Keratinocyte (primary cell): Measurements from ENCODE around the gene GPS1. TPM values are rescaled to one million over a fixed set of nuclear protein-coding genes. Genes with fewer than 3 reads are reported as not detected.

Experiments
- DNase-seq: peaks from one replicate; pipeline ENCODE4 v3.0.0-alpha.2; 2011; ENCODE audit warnings: low read depth, missing footprints, low spot score
- FAIRE-seq: peaks from 2 replicates; lab custom pipeline; 2011; peaks lifted over from hg19 to GRCh38; lab: Jason Lieb, UNC
- H2AFZ ChIP-seq: 2 replicates; pipeline ENCODE4 v1.6.0; 2012; ENCODE audit warnings: low read length, control low read depth, inconsistent platforms; ENCODE audit not compliant: control insufficient read depth
- H3K27ac ChIP-seq: 2 replicates; pipeline ENCODE4 v1.5.1; 2011; ENCODE audit warnings: low read length; ENCODE audit not compliant: control insufficient read depth, insufficient read depth
- H3K27me3 ChIP-seq: 3 replicates; pipeline ENCODE4 v1.6.0; 2011; ENCODE audit warnings: low read length; ENCODE audit not compliant: control insufficient read depth, insufficient read depth; ENCODE audit errors: extremely low read depth
- H3K36me3 ChIP-seq, 2 experiments: 2 replicates in 1 of 2; 3 replicates in 1 of 2; pipeline ENCODE4 v1.5.1; 2011; ENCODE audit warnings: low read length in 2 of 2, mild to moderate bottlenecking in 1 of 2; ENCODE audit not compliant: control insufficient read depth in 2 of 2, insufficient read depth in 2 of 2; ENCODE audit errors: extremely low read depth in 1 of 2
- H3K4me1 ChIP-seq: 3 replicates; pipeline ENCODE4 v1.5.1; 2011; ENCODE audit warnings: low read length; ENCODE audit not compliant: control insufficient read depth, insufficient read depth; ENCODE audit errors: extremely low read depth
- H3K4me2 ChIP-seq: 3 replicates; pipeline ENCODE4 v1.6.0; 2011; ENCODE audit warnings: low read depth, low read length; ENCODE audit not compliant: control insufficient read depth, insufficient read depth; ENCODE audit errors: extremely low read depth
- H3K4me3 ChIP-seq, 3 experiments: fragments of 200-600 bp in 1 of 3; sonication (generic) in 1 of 3; 2 replicates in 2 of 3; 3 replicates in 1 of 3; pipeline ENCODE4 v1.5.1; 2011 to 2016; ENCODE audit warnings: low read length in 3 of 3, mild to moderate bottlenecking in 3 of 3, control low read depth in 2 of 3, inconsistent platforms in 1 of 3, low read depth in 1 of 3, mixed read lengths in 1 of 3, mixed run types in 1 of 3, moderate library complexity in 1 of 3; ENCODE audit not compliant: control insufficient read depth in 2 of 3, insufficient read depth in 2 of 3; ENCODE audit errors: extremely low read depth in 1 of 3
- H3K79me2 ChIP-seq: 2 replicates; pipeline ENCODE4 v1.6.0; 2012; ENCODE audit warnings: low read length; ENCODE audit not compliant: control insufficient read depth, insufficient read depth
- H3K9ac ChIP-seq: 3 replicates; pipeline ENCODE4 v1.6.0; 2011; ENCODE audit warnings: low read length; ENCODE audit not compliant: control insufficient read depth, insufficient read depth; ENCODE audit errors: extremely low read depth
- H3K9me1 ChIP-seq: 3 replicates; pipeline ENCODE4 v1.6.0; 2011; ENCODE audit warnings: low read length; ENCODE audit not compliant: control insufficient read depth, insufficient read depth; ENCODE audit errors: extremely low read depth
- H3K9me3 ChIP-seq: 2 replicates; pipeline ENCODE4 v1.5.1; 2012; ENCODE audit warnings: low read depth, low read length; ENCODE audit not compliant: control insufficient read depth
- H4K20me1 ChIP-seq: 3 replicates; pipeline ENCODE4 v1.6.0; 2011; ENCODE audit warnings: low read length; ENCODE audit not compliant: control insufficient read depth, insufficient read depth; ENCODE audit errors: extremely low read depth
- EZH2 ChIP-seq: IDR thresholded peaks from one replicate; pipeline ENCODE4 v1.6.1; 2012; ENCODE audit warnings: inconsistent platforms, mild to moderate bottlenecking, low read length, moderate library complexity
- dilution Hi-C: fragments of 300-500 bp; cut with MboI; formaldehyde crosslinking; loops from one replicate; pipeline ENCODE4 v1.7.0; 2020; ENCODE audit warnings: low sequenced_read_pairs; ENCODE audit not compliant: extremely low pct_ligation_motif_present
- polyA plus RNA-seq, 5 experiments: library from polyadenylated mRNA; depleted of rRNA in 3 of 5; stranded (reverse) in 3 of 5; stranded (forward) in 1 of 5; unstranded in 1 of 5; fragments of >200 nt; gene quantifications; 1 replicate in 1 of 5; 2 replicates in 3 of 5; 3 replicates in 1 of 5; pipeline versions ENCODE4 v1.2.1 to v1.2.3, GENCODE V29; 2011 to 2012; ENCODE audit warnings: missing spikeins in 2 of 5, low read depth in 1 of 5, low replicate concordance in 1 of 5
- TF ChIP-seq, protein P1 (sequence below), 3 experiments: IDR thresholded peaks in 1 of 3; conservative IDR thresholded peaks in 1 of 3; optimal IDR thresholded peaks in 1 of 3; 2 replicates in 2 of 3; 3 replicates in 1 of 3; pipeline versions ENCODE3 to v1.5.1; 2011; ENCODE audit warnings: low read length in 3 of 3, mild to moderate bottlenecking in 3 of 3, moderate library complexity in 2 of 3, control low read depth in 1 of 3, inconsistent platforms in 1 of 3; ENCODE audit not compliant: insufficient read depth in 2 of 3; ENCODE audit errors: extremely low read depth in 1 of 3

Gene GPS1
- polyA plus RNA-seq, 1 donor (not counting 4 experiments of a cell fraction or from before 2014, with no cell fraction given) = 60.4 TPM

DNA sequence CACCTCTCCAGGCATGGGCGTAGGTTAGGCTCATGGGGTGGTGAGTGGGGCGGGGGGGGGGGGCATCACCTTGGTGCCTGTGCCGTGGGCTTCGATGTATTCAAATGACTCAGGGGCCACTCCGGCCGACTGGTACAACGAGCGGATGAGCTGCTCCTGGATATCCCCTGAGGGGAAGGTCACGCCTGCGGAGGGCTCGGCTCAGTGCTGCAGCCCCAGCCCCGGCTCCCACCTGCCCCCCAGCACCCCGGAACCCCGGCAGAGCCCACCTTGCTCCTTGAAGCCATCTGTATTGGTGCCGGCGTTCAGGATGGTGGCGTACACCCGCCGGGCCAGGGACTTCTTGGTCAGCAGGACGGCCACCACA lies 40.9 kb downstream of the GPS1 start:
- dilution Hi-C loops = no loop called here
- H3K27ac ChIP-seq = no peak overlapping the region
- H3K27me3 ChIP-seq = no peaks in the 10 kb centered on the region
- H3K9ac ChIP-seq = no peak overlapping the region
- no peaks in the 10 kb centered on the region for H3K9me3 ChIP-seq
- peaks cover 78% of the 10 kb centered on the region for H3K79me2 ChIP-seq
- no peak overlapping the region for H2AFZ ChIP-seq
- H3K4me1 ChIP-seq = peaks cover 16% of the 10 kb centered on the region
- no peak for TF ChIP-seq EZH2
- TF ChIP-seq, protein P1, sequence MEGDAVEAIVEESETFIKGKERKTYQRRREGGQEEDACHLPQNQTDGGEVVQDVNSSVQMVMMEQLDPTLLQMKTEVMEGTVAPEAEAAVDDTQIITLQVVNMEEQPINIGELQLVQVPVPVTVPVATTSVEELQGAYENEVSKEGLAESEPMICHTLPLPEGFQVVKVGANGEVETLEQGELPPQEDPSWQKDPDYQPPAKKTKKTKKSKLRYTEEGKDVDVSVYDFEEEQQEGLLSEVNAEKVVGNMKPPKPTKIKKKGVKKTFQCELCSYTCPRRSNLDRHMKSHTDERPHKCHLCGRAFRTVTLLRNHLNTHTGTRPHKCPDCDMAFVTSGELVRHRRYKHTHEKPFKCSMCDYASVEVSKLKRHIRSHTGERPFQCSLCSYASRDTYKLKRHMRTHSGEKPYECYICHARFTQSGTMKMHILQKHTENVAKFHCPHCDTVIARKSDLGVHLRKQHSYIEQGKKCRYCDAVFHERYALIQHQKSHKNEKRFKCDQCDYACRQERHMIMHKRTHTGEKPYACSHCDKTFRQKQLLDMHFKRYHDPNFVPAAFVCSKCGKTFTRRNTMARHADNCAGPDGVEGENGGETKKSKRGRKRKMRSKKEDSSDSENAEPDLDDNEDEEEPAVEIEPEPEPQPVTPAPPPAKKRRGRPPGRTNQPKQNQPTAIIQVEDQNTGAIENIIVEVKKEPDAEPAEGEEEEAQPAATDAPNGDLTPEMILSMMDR (optimal IDR thresholded peaks at IDR 0.05 in 1 of 3, IDR thresholded peaks at IDR 0.05 in 1 of 3, conservative IDR thresholded peaks at IDR 0.05 in 1 of 3; ENCODE audit: extremely low read depth in 1 of 3, insufficient read depth in 2 of 3, low read length in 3 of 3) = no peak
- no peak overlapping the region for H3K4me3 ChIP-seq
- FAIRE-seq (no peak), DNase-seq (no peak)
- no peaks in the 10 kb centered on the region for H3K9me1 ChIP-seq
- H3K36me3 ChIP-seq = peaks cover 51% of the 10 kb centered on the region in 2 experiments
- H3K4me2 ChIP-seq = no peak overlapping the region
- H4K20me1 ChIP-seq = peaks cover 46% of the 10 kb centered on the region

DNA sequence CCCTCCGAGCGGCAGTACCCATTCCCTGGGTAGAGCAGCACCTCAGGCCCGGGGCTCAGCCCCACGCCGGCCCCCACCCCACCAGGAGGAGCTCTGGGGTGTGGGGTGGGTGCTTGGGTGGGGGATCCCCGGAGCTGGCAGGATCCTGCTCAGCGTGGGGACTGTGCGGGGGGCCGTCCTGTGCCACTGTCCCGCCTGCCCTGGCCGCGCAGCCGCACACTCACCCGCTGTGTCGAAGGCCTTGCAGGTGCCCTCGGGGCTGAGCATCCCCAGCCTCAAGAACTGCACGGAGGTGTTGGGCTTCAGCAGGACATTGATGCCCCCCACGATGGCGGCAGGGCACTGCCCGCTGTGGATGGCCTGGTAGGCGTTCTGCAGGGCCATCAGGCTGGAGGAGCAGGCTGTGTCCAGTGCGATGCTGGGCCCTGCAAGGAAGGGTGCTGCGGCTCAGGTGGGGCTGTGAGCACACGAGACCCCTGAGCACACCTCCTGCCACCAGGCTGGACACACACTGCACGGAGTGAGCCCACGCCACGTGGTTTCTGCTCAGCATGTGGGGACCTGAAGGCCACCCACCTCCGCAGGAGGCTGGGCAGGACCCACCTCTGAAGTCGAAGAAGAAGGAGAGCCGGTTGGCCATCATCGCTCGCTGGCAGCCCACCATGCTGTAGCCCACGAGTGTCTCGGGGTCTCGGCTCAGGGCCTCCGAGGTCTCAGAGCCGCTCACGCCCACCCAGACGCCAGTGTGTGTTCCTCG lies 41.5 kb downstream of the GPS1 start:
- DNase-seq (no peak), FAIRE-seq (no peak)
- H3K27me3 ChIP-seq = no peaks in the 10 kb centered on the region
- no peak overlapping the region for H3K4me3 ChIP-seq
- TF ChIP-seq, protein P1 (optimal IDR thresholded peaks at IDR 0.05 in 1 of 3, IDR thresholded peaks at IDR 0.05 in 1 of 3, conservative IDR thresholded peaks at IDR 0.05 in 1 of 3; ENCODE audit: extremely low read depth in 1 of 3, insufficient read depth in 2 of 3, low read length in 3 of 3) = no peak
- TF ChIP-seq EZH2 = no peak
- H2AFZ ChIP-seq = no peak overlapping the region
- H3K4me2 ChIP-seq = no peak overlapping the region
- no peak overlapping the region for H3K27ac ChIP-seq
- peaks cover 43% of the 10 kb centered on the region for H4K20me1 ChIP-seq
- dilution Hi-C loops = no loop called here
- H3K4me1 ChIP-seq = peaks cover 16% of the 10 kb centered on the region
- H3K9me1 ChIP-seq = no peaks in the 10 kb centered on the region
- H3K36me3 ChIP-seq = peaks cover 46 to 47% of the 10 kb centered on the region in 2 experiments
- H3K79me2 ChIP-seq = peaks cover 76% of the 10 kb centered on the region
- no peaks in the 10 kb centered on the region for H3K9me3 ChIP-seq
- H3K9ac ChIP-seq = no peak overlapping the region
